HG03095 (cell line): ENCODE data around the gene MGAT3.
"Not testable (repeated sequence)": the region's sequence is repeated elsewhere in the genome, so short reads cannot be mapped to it uniquely, and the experiment has no call there.

Experiments
- ATAC-seq: cut with Tn5 transposase; IDR thresholded peaks from one replicate; pipeline ENCODE4 v1.9.1; 2021; ENCODE audit warnings: moderate library complexity; ENCODE audit not compliant: unreplicated experiment

Gene MGAT3

GRCh38 chr22:39508393-39508792 is 51.6 kb downstream of the MGAT3 start:
- no peak for ATAC-seq

GRCh38 chr22:39510529-39511149 is 53.8 kb downstream of the MGAT3 start:
- no peak for ATAC-seq

GRCh38 chr22:39511226-39511625 is 54.4 kb downstream of the MGAT3 start:
- ATAC-seq, result no peak

GRCh38 chr22:39512026-39512425 is 55.2 kb downstream of the MGAT3 start:
- no peak for ATAC-seq

- ATAC-seq, result no peak
Measured at GRCh38 chr22:39513791-39514190, 57.0 kb downstream of the MGAT3 start.

GRCh38 chr22:39514373-39514973 is 57.7 kb downstream of the MGAT3 start:
- no peak for ATAC-seq

GRCh38 chr22:39515266-39516050 is 58.6 kb downstream of the MGAT3 start:
- ATAC-seq, result no peak

GRCh38 chr22:39517470-39517869 is 60.7 kb downstream of the MGAT3 start:
- ATAC-seq, result no peak

GRCh38 chr22:39518144-39518786 is 61.5 kb downstream of the MGAT3 start:
- ATAC-seq, result no peak

GRCh38 chr22:39518996-39519680 is 62.3 kb downstream of the MGAT3 start:
- ATAC-seq, result no peak

GRCh38 chr22:39519681-39520225 is 62.9 kb downstream of the MGAT3 start:
- peak; percentile 66 for ATAC-seq

- ATAC-seq, result peak; percentile 31
Measured at GRCh38 chr22:39520226-39521105, 63.7 kb downstream of the MGAT3 start, which contains the start of gene ATF4. ATF4 (plus strand) TSS chr22:39520562; CDS start chr22:39521446, 884 bp downstream.

GRCh38 chr22:39521106-39521885 is 64.5 kb downstream of the MGAT3 start:
- ATAC-seq, result not testable (repeated sequence)

- not testable (repeated sequence) for ATAC-seq
Measured at GRCh38 chr22:39522091-39522490, 65.3 kb downstream of the MGAT3 start.

- ATAC-seq, result no peak
Measured at GRCh38 chr22:39522567-39523300, 65.9 kb downstream of the MGAT3 start.

- ATAC-seq, result no peak
Measured at GRCh38 chr22:39524089-39524752, 67.4 kb downstream of the MGAT3 start.

- ATAC-seq, result no peak
Measured at GRCh38 chr22:39524753-39525657, 68.2 kb downstream of the MGAT3 start.
